Prostate gland (tissue), 2 donors: Measurements from ENCODE around the gene PFDN1.
"Not testable (repeated sequence)": the region's sequence is repeated elsewhere in the genome, so short reads cannot be mapped to it uniquely, and the experiment has no call there.

Source experiments
- CTCF ChIP-seq, 4 experiments: fragments of 200-600 bp in 2 of 4; fragments of 450-650 bp in 2 of 4; sonication (generic) in 2 of 4; IDR thresholded peaks; 1 replicate in 3 of 4; 2 replicates in 1 of 4; pipeline ENCODE4 v1.5.1; 2016 to 2019; ENCODE audit warnings: antibody characterized with exemption in 4 of 4, mild to moderate bottlenecking in 2 of 4, moderate library complexity in 2 of 4
- POLR2A ChIP-seq: fragments of 450-650 bp; IDR thresholded peaks from one replicate; pipeline ENCODE4 v1.6.1; 2016; ENCODE audit warnings: antibody characterized with exemption, mild to moderate bottlenecking
- POLR2AphosphoS5 ChIP-seq: sonication (generic); formaldehyde crosslinking; IDR thresholded peaks from one replicate; pipeline ENCODE4 v1.6.1; 2017; ENCODE audit warnings: antibody characterized with exemption

GRCh38 chr5:140198915-140199314 lies 104.0 kb downstream of the PFDN1 start:
- TF ChIP-seq CTCF (IDR thresholded peaks at IDR 0.05); POLR2A; POLR2AphosphoS5: not testable (repeated sequence)
